Hepatocyte (in vitro differentiated cells): ENCODE data around the gene TNK2. TPM values are rescaled to one million over a fixed set of nuclear protein-coding genes. Genes with fewer than 3 reads are reported as not detected.
"Not testable (repeated sequence)": the region's sequence is repeated elsewhere in the genome, so short reads cannot be mapped to it uniquely, and the experiment has no call there.

Experiments
- DNase-seq: peaks from one replicate; pipeline ENCODE4 v3.0.0-alpha.2; 2016; ENCODE audit warnings: low spot score
- H2AFZ ChIP-seq: fragments of 200-600 bp; sonication (generic); 2 replicates; pipeline ENCODE4 v1.6.0; 2016; ENCODE audit warnings: antibody characterized with exemption, mild to moderate bottlenecking
- H3K27ac ChIP-seq: fragments of 200-600 bp; sonication (generic); 2 replicates; pipeline ENCODE4 v1.5.1; 2016; ENCODE audit warnings: mild to moderate bottlenecking
- H3K27me3 ChIP-seq: fragments of 200-600 bp; sonication (generic); 2 replicates; pipeline ENCODE4 v1.6.1; 2016
- H3K36me3 ChIP-seq: fragments of 200-600 bp; sonication (generic); replicated peaks from 2 replicates; pipeline ENCODE4 v1.5.1; 2016; ENCODE audit warnings: low read depth; ENCODE audit not compliant: insufficient read depth
- H3K4me1 ChIP-seq: fragments of 200-600 bp; sonication (generic); 2 replicates; pipeline ENCODE4 v1.5.1; 2016; ENCODE audit warnings: mild to moderate bottlenecking, moderate library complexity; ENCODE audit not compliant: insufficient read depth
- H3K4me2 ChIP-seq: fragments of 200-600 bp; sonication (generic); 2 replicates; pipeline ENCODE4 v1.6.0; 2016
- H3K4me3 ChIP-seq: fragments of 200-600 bp; sonication (generic); 2 replicates; pipeline ENCODE4 v1.5.1; 2016; ENCODE audit warnings: mild to moderate bottlenecking
- H3K79me2 ChIP-seq: fragments of 200-600 bp; sonication (generic); 2 replicates; pipeline ENCODE4 v1.6.0; 2017; ENCODE audit warnings: mild to moderate bottlenecking
- H3K9me2 ChIP-seq: fragments of 200-600 bp; sonication (generic); replicated peaks from 2 replicates; pipeline ENCODE4 v1.6.0; 2017; ENCODE audit warnings: mild to moderate bottlenecking; ENCODE audit not compliant: insufficient read depth
- H3K9me3 ChIP-seq: fragments of 200-600 bp; sonication (generic); 2 replicates; pipeline ENCODE4 v1.5.1; 2016; ENCODE audit warnings: low read depth, mild to moderate bottlenecking
- H4K20me1 ChIP-seq: fragments of 200-600 bp; sonication (generic); 2 replicates; pipeline ENCODE4 v1.6.0; 2016; ENCODE audit warnings: mild to moderate bottlenecking; ENCODE audit not compliant: insufficient read depth, poor library complexity, severe bottlenecking
- EZH2 ChIP-seq: fragments of 200-600 bp; sonication (generic); IDR thresholded peaks from 2 replicates; pipeline ENCODE4 v1.6.1; 2016; ENCODE audit warnings: antibody characterized with exemption, mild to moderate bottlenecking, borderline replicate concordance
- EZH2phosphoT487 ChIP-seq: fragments of 200-600 bp; sonication (generic); IDR thresholded peaks from one replicate; pipeline ENCODE4 v1.6.1; 2018; ENCODE audit warnings: antibody characterized with exemption, mild to moderate bottlenecking, low read depth, moderate library complexity; ENCODE audit not compliant: unreplicated experiment, severe bottlenecking
- WGBS: methylation state at CpG from one replicate; pipeline ENCODE4 v1.1.6; 2016; ENCODE audit warnings: low lambda C conversion rate; ENCODE audit errors: missing lambda C conversion rate; 5-methylcytosine and 5-hydroxymethylcytosine counted together
- polyA plus RNA-seq: library from polyadenylated mRNA; unstranded; fragments of >200 nt; fragmentation: Nextera tagmentation; extraction: Ambion mirVana; gene quantifications from 2 replicates; pipeline ENCODE4 v1.2.1, GENCODE V29; 2016
- total RNA-seq: library from RNA; depleted of rRNA; stranded (reverse); fragments of >200 nt; gene quantifications from 2 replicates; pipeline ENCODE4 v1.2.3, GENCODE V29; 2014
- TF ChIP-seq, protein P1 (sequence below): fragments of 200-600 bp; sonication (generic); IDR thresholded peaks from 2 replicates; pipeline ENCODE4 v1.5.1; 2016; ENCODE audit warnings: antibody characterized with exemption, mild to moderate bottlenecking; ENCODE audit not compliant: poor library complexity

Gene TNK2
- total and polyA plus RNA-seq, 2 experiments from 2014 or later, result 5.9 to 11.6 TPM

DNA sequence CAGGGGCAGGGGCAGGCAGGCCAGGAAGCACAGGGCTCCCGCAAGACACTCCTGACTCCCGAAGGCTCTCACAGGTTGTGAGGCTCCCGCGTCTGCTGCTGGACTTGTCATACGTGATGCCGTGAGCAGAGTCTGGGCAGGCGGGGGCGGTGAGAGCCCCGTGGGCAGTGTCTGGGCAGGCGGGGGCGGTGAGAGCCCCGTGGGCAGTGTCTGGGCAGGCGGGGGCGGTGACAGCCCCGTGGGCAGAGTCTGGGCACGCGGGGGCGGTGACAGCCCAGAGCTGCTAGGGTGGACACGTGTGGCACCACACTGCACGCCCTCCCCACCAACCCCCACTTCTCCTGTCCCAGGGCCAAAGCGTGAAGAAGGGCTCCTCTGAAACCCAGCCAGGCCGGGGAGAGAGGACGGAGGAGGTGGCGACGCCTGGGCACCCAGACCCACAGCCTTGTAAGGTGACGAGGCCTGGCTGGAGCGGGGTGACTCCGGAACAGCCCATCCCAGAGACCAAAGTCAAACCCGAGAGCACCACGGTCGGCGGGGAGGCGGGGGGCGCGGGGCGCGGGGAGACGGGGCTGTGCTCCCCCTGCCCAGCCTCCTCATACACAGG is 35.0 kb downstream of the TNK2 start:
- H3K9me2 ChIP-seq, result no peaks in the 10 kb centered on the region
- TF ChIP-seq EZH2 (no peak), EZH2phosphoT487 (no peak)
- TF ChIP-seq, protein P1, sequence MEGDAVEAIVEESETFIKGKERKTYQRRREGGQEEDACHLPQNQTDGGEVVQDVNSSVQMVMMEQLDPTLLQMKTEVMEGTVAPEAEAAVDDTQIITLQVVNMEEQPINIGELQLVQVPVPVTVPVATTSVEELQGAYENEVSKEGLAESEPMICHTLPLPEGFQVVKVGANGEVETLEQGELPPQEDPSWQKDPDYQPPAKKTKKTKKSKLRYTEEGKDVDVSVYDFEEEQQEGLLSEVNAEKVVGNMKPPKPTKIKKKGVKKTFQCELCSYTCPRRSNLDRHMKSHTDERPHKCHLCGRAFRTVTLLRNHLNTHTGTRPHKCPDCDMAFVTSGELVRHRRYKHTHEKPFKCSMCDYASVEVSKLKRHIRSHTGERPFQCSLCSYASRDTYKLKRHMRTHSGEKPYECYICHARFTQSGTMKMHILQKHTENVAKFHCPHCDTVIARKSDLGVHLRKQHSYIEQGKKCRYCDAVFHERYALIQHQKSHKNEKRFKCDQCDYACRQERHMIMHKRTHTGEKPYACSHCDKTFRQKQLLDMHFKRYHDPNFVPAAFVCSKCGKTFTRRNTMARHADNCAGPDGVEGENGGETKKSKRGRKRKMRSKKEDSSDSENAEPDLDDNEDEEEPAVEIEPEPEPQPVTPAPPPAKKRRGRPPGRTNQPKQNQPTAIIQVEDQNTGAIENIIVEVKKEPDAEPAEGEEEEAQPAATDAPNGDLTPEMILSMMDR, result no peak
- H3K27ac ChIP-seq, result no peak overlapping the region
- no peaks in the 10 kb centered on the region for H3K36me3 ChIP-seq
- H3K4me3 ChIP-seq, result no peak overlapping the region
- no peaks in the 10 kb centered on the region for H4K20me1 ChIP-seq
- no peak overlapping the region for H3K4me2 ChIP-seq
- no peaks in the 10 kb centered on the region for H3K27me3 ChIP-seq
- 97% methylated on average over 24 of the region's 38 CpGs for WGBS
- H3K9me3 ChIP-seq, result no peaks in the 10 kb centered on the region
- no peaks in the 10 kb centered on the region for H3K79me2 ChIP-seq
- DNase-seq, result no peak
- no peak overlapping the region for H2AFZ ChIP-seq
- no peaks in the 10 kb centered on the region for H3K4me1 ChIP-seq

DNA sequence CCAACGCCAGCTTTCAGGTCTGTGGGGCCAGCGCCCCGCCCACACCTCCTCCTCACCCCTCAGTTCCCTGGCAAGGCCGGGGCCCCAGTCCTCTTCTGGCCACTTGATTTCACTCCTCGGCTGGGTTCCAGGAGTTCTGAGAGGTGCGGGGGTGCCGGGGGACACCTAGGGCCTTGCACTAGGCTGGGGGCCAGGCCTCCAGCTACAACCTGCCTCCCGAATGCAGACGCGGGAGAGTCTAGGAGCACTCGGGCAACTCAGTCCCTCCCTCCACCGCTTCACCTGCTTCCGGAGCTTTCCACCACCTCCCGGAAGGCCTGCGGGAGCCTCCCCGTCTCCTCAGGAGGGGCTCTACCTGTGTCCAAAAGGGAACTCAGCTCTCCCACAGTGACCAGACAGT is 35.6 kb downstream of the TNK2 start:
- Histone ChIP-seq H3K9me3 (no peaks in the 10 kb centered on the region), H3K79me2 (no peaks in the 10 kb centered on the region), H3K27ac (no peak overlapping the region), H3K36me3 (no peaks in the 10 kb centered on the region), H3K4me3 (no peak overlapping the region), H3K4me1 (no peaks in the 10 kb centered on the region), H3K27me3 (no peaks in the 10 kb centered on the region), H2AFZ (no peak overlapping the region), H3K4me2 (no peak overlapping the region), H4K20me1 (no peaks in the 10 kb centered on the region), H3K9me2 (no peaks in the 10 kb centered on the region)
- TF ChIP-seq EZH2 (no peak), EZH2phosphoT487 (no peak)
- TF ChIP-seq, protein P1, result no peak
- 95% methylated on average over 15 of the region's 16 CpGs for WGBS
- DNase-seq, result no peak

DNA sequence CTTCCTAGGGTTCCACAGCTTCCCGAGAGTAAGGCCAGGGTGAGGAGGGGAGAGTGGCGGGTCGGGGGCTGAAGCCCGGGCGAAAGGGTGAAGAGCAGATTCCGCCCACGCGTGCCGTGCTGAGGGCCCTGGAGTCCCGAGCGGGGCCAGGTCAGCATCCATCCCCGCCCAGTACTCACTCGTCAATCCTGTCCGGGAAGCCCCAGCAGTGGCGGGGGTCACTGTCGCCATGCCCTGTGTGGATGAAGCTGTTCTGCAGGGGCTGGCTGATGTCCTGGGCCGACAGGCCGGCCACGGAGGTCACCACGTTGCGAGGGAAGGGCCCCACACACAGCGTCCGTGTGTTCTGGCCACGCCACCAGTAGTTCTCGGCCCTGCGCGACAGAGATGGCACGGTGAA is 36.3 kb downstream of the TNK2 start:
- H3K27ac ChIP-seq, result no peak overlapping the region
- no peaks in the 10 kb centered on the region for H3K9me3 ChIP-seq
- no peak for DNase-seq
- no peaks in the 10 kb centered on the region for H4K20me1 ChIP-seq
- no peak overlapping the region for H3K4me3 ChIP-seq
- H3K27me3 ChIP-seq, result no peaks in the 10 kb centered on the region
- WGBS, result 96% methylated on average over 21 of the region's 28 CpGs
- no peaks in the 10 kb centered on the region for H3K4me1 ChIP-seq
- H3K9me2 ChIP-seq, result no peaks in the 10 kb centered on the region
- no peaks in the 10 kb centered on the region for H3K36me3 ChIP-seq
- H3K79me2 ChIP-seq, result no peaks in the 10 kb centered on the region
- TF ChIP-seq EZH2phosphoT487 (no peak), EZH2 (no peak)
- TF ChIP-seq, protein P1, result no peak
- no peak overlapping the region for H2AFZ ChIP-seq
- no peak overlapping the region for H3K4me2 ChIP-seq

DNA sequence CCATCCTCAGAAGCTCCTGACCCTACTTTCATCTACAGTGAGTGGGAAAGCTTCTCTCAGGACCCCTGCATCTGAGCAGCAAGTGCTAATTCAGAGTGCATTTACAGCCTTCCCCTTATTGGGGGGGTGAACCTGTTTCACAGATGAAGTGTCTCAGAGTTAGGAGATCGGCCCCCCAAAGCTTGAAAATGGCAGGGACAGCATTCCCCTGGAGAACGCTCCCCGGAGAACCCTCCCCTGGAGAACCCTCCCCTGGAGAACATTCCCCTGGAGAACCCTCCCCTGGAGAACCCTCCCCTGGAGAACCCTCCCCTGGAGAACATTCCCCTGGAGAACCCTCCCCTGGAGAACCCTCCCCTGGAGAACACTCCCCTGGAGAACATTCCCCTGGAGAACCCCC is 36.7 kb downstream of the TNK2 start:
- H3K36me3 ChIP-seq, H3K4me2 ChIP-seq, DNase-seq, H2AFZ ChIP-seq, H3K4me1 ChIP-seq, H3K9me2 ChIP-seq, H4K20me1 ChIP-seq, H3K27me3 ChIP-seq, H3K4me3 ChIP-seq, H3K9me3 ChIP-seq, H3K79me2 ChIP-seq, H3K27ac ChIP-seq: not testable (repeated sequence)
- WGBS, result 97% methylated on average over 3 of the region's 3 CpGs
